HepG2 (cell line): ENCODE measurements around the gene RHEBL1. TPM values are rescaled to one million over a fixed set of nuclear protein-coding genes. Genes with fewer than 3 reads are reported as not detected.

Experiments
- GZF1 ChIP-seq: sonication (generic); formaldehyde crosslinking; IDR thresholded peaks from 2 replicates; pipeline ENCODE4 v1.5.1; 2020; ENCODE audit warnings: mild to moderate bottlenecking, missing genetic modification reagents
- HES4 ChIP-seq: sonication (generic); formaldehyde crosslinking; IDR thresholded peaks from 2 replicates; pipeline ENCODE4 v1.9.0; 2021; ENCODE audit warnings: mild to moderate bottlenecking, missing genetic modification reagents, borderline replicate concordance
- KDM2A ChIP-seq: sonication (generic); formaldehyde crosslinking; IDR thresholded peaks from 2 replicates; pipeline ENCODE4 v1.4.0; 2020; ENCODE audit warnings: low read depth, missing genetic modification reagents, borderline replicate concordance
- MEIS1 ChIP-seq: sonication (generic); formaldehyde crosslinking; IDR thresholded peaks from 2 replicates; pipeline ENCODE4 v1.9.0; 2021; ENCODE audit warnings: mild to moderate bottlenecking, missing genetic modification reagents, moderate library complexity, borderline replicate concordance
- NAIF1 ChIP-seq: sonication (generic); formaldehyde crosslinking; IDR thresholded peaks from 2 replicates; pipeline ENCODE4 v1.5.0; 2020; ENCODE audit warnings: mild to moderate bottlenecking, missing genetic modification reagents, borderline replicate concordance
- RARA ChIP-seq: IDR thresholded peaks from 2 replicates; pipeline ENCODE4 v1.6.1; 2016; ENCODE audit warnings: missing genetic modification reagents, missing compliant biosample characterization
- U2AF2 ChIP-seq: fragments of 200-400 bp; formaldehyde crosslinking; IDR thresholded peaks from 2 replicates; pipeline ENCODE4 v1.6.1; 2017; ENCODE audit warnings: low read depth, mild to moderate bottlenecking, low read length
- YEATS2 ChIP-seq: sonication (generic); formaldehyde crosslinking; IDR thresholded peaks from 2 replicates; pipeline ENCODE4 v1.4.0; 2020; ENCODE audit warnings: missing genetic modification reagents, borderline replicate concordance
- ZNF138 ChIP-seq: sonication (generic); formaldehyde crosslinking; IDR thresholded peaks from 2 replicates; pipeline ENCODE4 v1.5.0; 2020; ENCODE audit warnings: mild to moderate bottlenecking, low read depth, missing genetic modification reagents
- ZNF317 ChIP-seq: sonication (generic); formaldehyde crosslinking; IDR thresholded peaks from 2 replicates; pipeline ENCODE4 v1.5.0; 2020; ENCODE audit warnings: mild to moderate bottlenecking, missing genetic modification reagents
- ZNF451 ChIP-seq: sonication (generic); formaldehyde crosslinking; IDR thresholded peaks from 2 replicates; pipeline ENCODE4 v1.5.0; 2020; ENCODE audit warnings: mild to moderate bottlenecking, missing genetic modification reagents
- ZNF660 ChIP-seq: sonication (generic); formaldehyde crosslinking; IDR thresholded peaks from 2 replicates; pipeline ENCODE4 v1.5.1; 2020; ENCODE audit warnings: mild to moderate bottlenecking, low read depth, missing genetic modification reagents, borderline replicate concordance
- ZNF792 ChIP-seq: IDR thresholded peaks from 2 replicates; pipeline ENCODE4 v1.6.1; 2016
- polyA plus RNA-seq, 8 experiments: library from polyadenylated mRNA; depleted of rRNA in 3 of 8; stranded (reverse) in 7 of 8; unstranded in 1 of 8; fragments of >200 nt; fragmentation: Illumina TruSeq in 4 of 8; extraction: Trizol in 4 of 8; gene quantifications; 2 replicates each; pipeline versions ENCODE4 v1.2.1 to v1.2.3, GENCODE V29; 2011 to 2016; ENCODE audit warnings: low read depth in 4 of 8, missing spikeins in 1 of 8, mixed read lengths in 1 of 8; ENCODE audit not compliant: insufficient read depth in 1 of 8
- total RNA-seq, 5 experiments: library from RNA; depleted of rRNA; stranded (reverse); fragments of >200 nt; fragmentation: Illumina TruSeq; extraction: Trizol; gene quantifications; 2 replicates each; pipeline ENCODE4 v1.2.3, GENCODE V29; 2016; ENCODE audit warnings: low read depth in 1 of 5
- TF ChIP-seq, protein P1 (sequence below): sonication (generic); formaldehyde crosslinking; IDR thresholded peaks from 2 replicates; pipeline ENCODE4 v1.8.0; 2022; ENCODE audit warnings: missing genetic modification reagents, mild to moderate bottlenecking, borderline replicate concordance
- TF ChIP-seq, protein P2 (sequence below): sonication (generic); formaldehyde crosslinking; IDR thresholded peaks from 2 replicates; pipeline ENCODE4 v1.8.1; 2023; ENCODE audit warnings: mild to moderate bottlenecking, moderate library complexity, missing genetic modification reagents
- TF ChIP-seq, protein P3 (sequence below): sonication (generic); formaldehyde crosslinking; IDR thresholded peaks from 2 replicates; pipeline ENCODE4 v1.9.0; 2021; ENCODE audit warnings: mild to moderate bottlenecking, missing genetic modification reagents
- TF ChIP-seq, protein P4 (sequence below): sonication (generic); formaldehyde crosslinking; IDR thresholded peaks from 2 replicates; pipeline ENCODE4 v1.9.0; 2021; ENCODE audit warnings: missing genetic modification reagents, borderline replicate concordance

Gene RHEBL1
- total and polyA plus RNA-seq, 2 of the 13 experiments (the other 11 are each of a cell fraction or from before 2014, with no cell fraction given) = 1.4 to 2.5 TPM

DNA sequence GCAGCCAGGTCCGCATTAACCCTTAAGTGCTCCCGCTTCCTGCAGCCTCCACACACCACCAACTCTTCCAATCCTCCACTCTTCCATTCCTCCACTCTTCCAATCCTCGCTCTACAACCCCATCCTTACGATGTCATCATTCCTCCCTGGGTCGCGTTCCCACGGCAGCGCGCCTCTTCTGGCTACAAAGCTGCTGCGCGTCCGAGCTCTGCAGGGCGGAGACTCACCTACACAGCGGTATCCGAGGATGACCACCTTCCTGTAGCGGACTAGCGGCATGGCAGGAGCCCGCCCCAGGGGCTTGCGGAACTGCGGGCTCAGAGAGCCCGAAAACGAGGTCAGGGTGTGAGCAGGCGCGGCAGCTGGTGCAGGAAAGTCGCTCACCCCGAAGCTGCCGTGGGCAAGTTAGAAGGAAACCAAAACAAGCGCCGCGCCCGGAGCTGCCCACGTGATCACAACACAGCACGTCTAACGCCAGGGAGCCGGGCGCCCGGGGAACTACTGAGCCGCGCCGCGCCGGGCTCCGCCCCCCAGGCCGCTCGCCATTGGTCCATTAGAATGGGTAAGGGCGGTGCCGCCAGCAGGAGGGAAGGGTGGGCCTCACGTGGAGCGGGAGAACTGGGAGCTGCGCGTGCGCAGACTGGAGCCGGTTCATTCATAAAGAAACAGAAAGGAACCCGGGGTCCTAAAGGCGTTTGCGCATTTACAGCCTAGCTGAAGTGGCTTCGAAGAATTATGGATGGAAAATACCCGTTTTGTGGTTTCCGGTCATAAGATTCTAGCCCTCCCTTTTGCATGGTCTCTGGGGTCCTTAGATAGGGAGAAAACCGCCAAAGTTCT, at the start of gene RHEBL1 (continued):
- TF ChIP-seq GZF1 (CRISPR knock-in tag) (no peak), ZNF792 (CRISPR knock-in tag) (peak; percentile 68; the same call in 1 of the 2 replicates), HES4 (CRISPR knock-in tag) (0 out of 2 replicates have a peak, but pooled peaks have one; percentile 62), YEATS2 (CRISPR knock-in tag) (no peak), ZNF451 (CRISPR knock-in tag) (peak; percentile 50), ZNF138 (no peak), RARA (CRISPR knock-in tag) (no peak), ZNF317 (CRISPR knock-in tag) (no peak), KDM2A (CRISPR knock-in tag) (peak; percentile 52; the same call in 1 of the 2 replicates), MEIS1 (CRISPR knock-in tag) (no peak), NAIF1 (CRISPR knock-in tag) (no peak), U2AF2 (no peak), ZNF660 (no peak)
- TF ChIP-seq, protein P1, sequence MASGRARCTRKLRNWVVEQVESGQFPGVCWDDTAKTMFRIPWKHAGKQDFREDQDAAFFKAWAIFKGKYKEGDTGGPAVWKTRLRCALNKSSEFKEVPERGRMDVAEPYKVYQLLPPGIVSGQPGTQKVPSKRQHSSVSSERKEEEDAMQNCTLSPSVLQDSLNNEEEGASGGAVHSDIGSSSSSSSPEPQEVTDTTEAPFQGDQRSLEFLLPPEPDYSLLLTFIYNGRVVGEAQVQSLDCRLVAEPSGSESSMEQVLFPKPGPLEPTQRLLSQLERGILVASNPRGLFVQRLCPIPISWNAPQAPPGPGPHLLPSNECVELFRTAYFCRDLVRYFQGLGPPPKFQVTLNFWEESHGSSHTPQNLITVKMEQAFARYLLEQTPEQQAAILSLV (CRISPR knock-in tag) = no peak
- TF ChIP-seq, protein P2, sequence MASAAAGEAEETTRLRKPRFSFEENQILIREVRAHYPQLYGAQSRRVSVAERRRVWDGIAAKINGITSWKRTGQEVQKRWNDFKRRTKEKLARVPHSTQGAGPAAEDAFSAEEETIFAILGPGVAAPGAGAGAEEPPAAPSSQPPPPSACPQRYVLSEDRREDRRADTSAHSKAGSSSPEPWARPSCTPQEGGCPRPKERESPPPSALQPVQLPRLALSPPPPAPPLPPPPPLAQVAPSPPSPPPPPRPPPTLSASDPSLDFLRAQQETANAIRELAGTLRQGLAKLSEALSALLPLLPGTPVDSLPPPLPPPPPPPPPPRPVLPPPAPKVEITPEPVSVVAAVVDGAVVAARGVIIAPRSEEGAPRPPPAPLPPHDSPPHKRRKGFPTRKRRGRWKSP (CRISPR knock-in tag) = peak; percentile 94
- TF ChIP-seq, protein P3, sequence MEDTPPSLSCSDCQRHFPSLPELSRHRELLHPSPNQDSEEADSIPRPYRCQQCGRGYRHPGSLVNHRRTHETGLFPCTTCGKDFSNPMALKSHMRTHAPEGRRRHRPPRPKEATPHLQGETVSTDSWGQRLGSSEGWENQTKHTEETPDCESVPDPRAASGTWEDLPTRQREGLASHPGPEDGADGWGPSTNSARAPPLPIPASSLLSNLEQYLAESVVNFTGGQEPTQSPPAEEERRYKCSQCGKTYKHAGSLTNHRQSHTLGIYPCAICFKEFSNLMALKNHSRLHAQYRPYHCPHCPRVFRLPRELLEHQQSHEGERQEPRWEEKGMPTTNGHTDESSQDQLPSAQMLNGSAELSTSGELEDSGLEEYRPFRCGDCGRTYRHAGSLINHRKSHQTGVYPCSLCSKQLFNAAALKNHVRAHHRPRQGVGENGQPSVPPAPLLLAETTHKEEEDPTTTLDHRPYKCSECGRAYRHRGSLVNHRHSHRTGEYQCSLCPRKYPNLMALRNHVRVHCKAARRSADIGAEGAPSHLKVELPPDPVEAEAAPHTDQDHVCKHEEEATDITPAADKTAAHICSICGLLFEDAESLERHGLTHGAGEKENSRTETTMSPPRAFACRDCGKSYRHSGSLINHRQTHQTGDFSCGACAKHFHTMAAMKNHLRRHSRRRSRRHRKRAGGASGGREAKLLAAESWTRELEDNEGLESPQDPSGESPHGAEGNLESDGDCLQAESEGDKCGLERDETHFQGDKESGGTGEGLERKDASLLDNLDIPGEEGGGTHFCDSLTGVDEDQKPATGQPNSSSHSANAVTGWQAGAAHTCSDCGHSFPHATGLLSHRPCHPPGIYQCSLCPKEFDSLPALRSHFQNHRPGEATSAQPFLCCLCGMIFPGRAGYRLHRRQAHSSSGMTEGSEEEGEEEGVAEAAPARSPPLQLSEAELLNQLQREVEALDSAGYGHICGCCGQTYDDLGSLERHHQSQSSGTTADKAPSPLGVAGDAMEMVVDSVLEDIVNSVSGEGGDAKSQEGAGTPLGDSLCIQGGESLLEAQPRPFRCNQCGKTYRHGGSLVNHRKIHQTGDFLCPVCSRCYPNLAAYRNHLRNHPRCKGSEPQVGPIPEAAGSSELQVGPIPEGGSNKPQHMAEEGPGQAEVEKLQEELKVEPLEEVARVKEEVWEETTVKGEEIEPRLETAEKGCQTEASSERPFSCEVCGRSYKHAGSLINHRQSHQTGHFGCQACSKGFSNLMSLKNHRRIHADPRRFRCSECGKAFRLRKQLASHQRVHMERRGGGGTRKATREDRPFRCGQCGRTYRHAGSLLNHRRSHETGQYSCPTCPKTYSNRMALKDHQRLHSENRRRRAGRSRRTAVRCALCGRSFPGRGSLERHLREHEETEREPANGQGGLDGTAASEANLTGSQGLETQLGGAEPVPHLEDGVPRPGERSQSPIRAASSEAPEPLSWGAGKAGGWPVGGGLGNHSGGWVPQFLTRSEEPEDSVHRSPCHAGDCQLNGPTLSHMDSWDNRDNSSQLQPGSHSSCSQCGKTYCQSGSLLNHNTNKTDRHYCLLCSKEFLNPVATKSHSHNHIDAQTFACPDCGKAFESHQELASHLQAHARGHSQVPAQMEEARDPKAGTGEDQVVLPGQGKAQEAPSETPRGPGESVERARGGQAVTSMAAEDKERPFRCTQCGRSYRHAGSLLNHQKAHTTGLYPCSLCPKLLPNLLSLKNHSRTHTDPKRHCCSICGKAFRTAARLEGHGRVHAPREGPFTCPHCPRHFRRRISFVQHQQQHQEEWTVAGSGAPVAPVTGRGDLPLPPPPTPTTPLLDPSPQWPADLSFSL (CRISPR knock-in tag) = no peak
- TF ChIP-seq, protein P4, sequence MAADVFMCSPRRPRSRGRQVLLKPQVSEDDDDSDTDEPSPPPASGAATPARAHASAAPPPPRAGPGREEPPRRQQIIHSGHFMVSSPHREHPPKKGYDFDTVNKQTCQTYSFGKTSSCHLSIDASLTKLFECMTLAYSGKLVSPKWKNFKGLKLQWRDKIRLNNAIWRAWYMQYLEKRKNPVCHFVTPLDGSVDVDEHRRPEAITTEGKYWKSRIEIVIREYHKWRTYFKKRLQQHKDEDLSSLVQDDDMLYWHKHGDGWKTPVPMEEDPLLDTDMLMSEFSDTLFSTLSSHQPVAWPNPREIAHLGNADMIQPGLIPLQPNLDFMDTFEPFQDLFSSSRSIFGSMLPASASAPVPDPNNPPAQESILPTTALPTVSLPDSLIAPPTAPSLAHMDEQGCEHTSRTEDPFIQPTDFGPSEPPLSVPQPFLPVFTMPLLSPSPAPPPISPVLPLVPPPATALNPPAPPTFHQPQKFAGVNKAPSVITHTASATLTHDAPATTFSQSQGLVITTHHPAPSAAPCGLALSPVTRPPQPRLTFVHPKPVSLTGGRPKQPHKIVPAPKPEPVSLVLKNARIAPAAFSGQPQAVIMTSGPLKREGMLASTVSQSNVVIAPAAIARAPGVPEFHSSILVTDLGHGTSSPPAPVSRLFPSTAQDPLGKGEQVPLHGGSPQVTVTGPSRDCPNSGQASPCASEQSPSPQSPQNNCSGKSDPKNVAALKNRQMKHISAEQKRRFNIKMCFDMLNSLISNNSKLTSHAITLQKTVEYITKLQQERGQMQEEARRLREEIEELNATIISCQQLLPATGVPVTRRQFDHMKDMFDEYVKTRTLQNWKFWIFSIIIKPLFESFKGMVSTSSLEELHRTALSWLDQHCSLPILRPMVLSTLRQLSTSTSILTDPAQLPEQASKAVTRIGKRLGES (CRISPR knock-in tag) = no peak
